Naive thymus-derived CD4-positive, alpha-beta T cell (primary cell): ENCODE measurements around the gene ELOVL1. TPM values are rescaled to one million over a fixed set of nuclear protein-coding genes. Genes with fewer than 3 reads are reported as not detected.

ENCODE experiments used
- ATAC-seq: fragments of 150-1000 bp; cut with Tn5 transposase; 2 replicates; pipeline ENCODE4 v1.10.0; 2021; ENCODE audit warnings: mild to moderate bottlenecking, moderate library complexity
- CTCF ChIA-PET: fragments of 350-600 bp; sonication (Branson Sonifier 250); formaldehyde crosslinking; loops from one replicate; lab custom pipeline; 2021; ENCODE audit warnings: antibody characterized with exemption; lab: Charles Lee
- POLR2A ChIA-PET: fragments of 350-600 bp; sonication (Branson Sonifier 250); formaldehyde crosslinking; loops from one replicate; lab custom pipeline; 2021; ENCODE audit warnings: antibody characterized with exemption, inconsistent platforms; lab: Charles Lee
- DNase-seq, 9 donors: peaks; one replicate each; pipeline versions ENCODE4 v3.0.0 to v3.0.0-alpha.2; 2020 to 2022; ENCODE audit warnings: mixed read lengths in 1 of 9
- H3K27ac ChIP-seq: one replicate; pipeline ENCODE4 v1.7.0; 2013; ENCODE audit warnings: mild to moderate bottlenecking, low read depth, low read length, moderate library complexity
- H3K27me3 ChIP-seq, 2 donors: one replicate each; pipeline ENCODE4 v1.7.0; 2013; ENCODE audit warnings: low read length in 2 of 2, mild to moderate bottlenecking in 2 of 2, moderate library complexity in 2 of 2; ENCODE audit not compliant: control insufficient read depth in 2 of 2, insufficient read depth in 2 of 2
- H3K36me3 ChIP-seq, 3 experiments: 1 replicate in 2 of 3; 2 replicates in 1 of 3; pipeline ENCODE4 v1.7.0; 2013; ENCODE audit warnings: low read length in 3 of 3, mild to moderate bottlenecking in 3 of 3, moderate library complexity in 1 of 3; ENCODE audit not compliant: insufficient read depth in 3 of 3, control insufficient read depth in 2 of 3
- H3K4me1 ChIP-seq, 2 donors: one replicate each; pipeline ENCODE4 v1.7.0; 2013; ENCODE audit warnings: low read length in 2 of 2, mild to moderate bottlenecking in 2 of 2, moderate library complexity in 1 of 2; ENCODE audit not compliant: control insufficient read depth in 2 of 2, insufficient read depth in 2 of 2
- H3K4me3 ChIP-seq: 2 replicates; pipeline ENCODE4 v1.7.0; 2013; ENCODE audit warnings: mild to moderate bottlenecking, low read length
- H3K9me3 ChIP-seq, 3 experiments: 1 replicate in 2 of 3; 2 replicates in 1 of 3; pipeline ENCODE4 v1.7.0; 2013; ENCODE audit warnings: low read length in 3 of 3; ENCODE audit not compliant: control insufficient read depth in 2 of 3
- H3K27ac Mint-ChIP-seq, 9 donors: one replicate each; pipeline ENCODE4 v1.8.0; 2020 to 2022; ENCODE audit warnings: mixed read lengths in 9 of 9, mild to moderate bottlenecking in 8 of 9, moderate library complexity in 5 of 9, inconsistent platforms in 2 of 9
- H3K27me3 Mint-ChIP-seq, 5 donors: one replicate each; pipeline ENCODE4 v1.8.0; 2021 to 2022; ENCODE audit warnings: mixed read lengths in 5 of 5, mild to moderate bottlenecking in 1 of 5
- H3K36me3 Mint-ChIP-seq, 5 donors: one replicate each; pipeline ENCODE4 v1.8.0; 2020 to 2022; ENCODE audit warnings: mixed read lengths in 5 of 5, mild to moderate bottlenecking in 3 of 5, inconsistent platforms in 1 of 5
- H3K4me1 Mint-ChIP-seq, 7 donors: one replicate each; pipeline ENCODE4 v1.8.0; 2020 to 2022; ENCODE audit warnings: mixed read lengths in 7 of 7, mild to moderate bottlenecking in 3 of 7, inconsistent platforms in 1 of 7
- H3K4me3 Mint-ChIP-seq, 10 donors: one replicate each; pipeline ENCODE4 v1.8.0; 2020 to 2022; ENCODE audit warnings: mild to moderate bottlenecking in 10 of 10, mixed read lengths in 10 of 10, moderate library complexity in 6 of 10, inconsistent platforms in 2 of 10
- H3K9me3 Mint-ChIP-seq, 11 donors: one replicate each; pipeline ENCODE4 v1.8.0; 2020 to 2022; ENCODE audit warnings: mixed read lengths in 11 of 11, mild to moderate bottlenecking in 4 of 11, inconsistent platforms in 1 of 11, moderate library complexity in 1 of 11
- intact Hi-C, 2 donors: fragments of 100-400 bp; cut with micrococcal nuclease; formaldehyde crosslinking; loops; one replicate each; pipeline ENCODE4 v1.15.1; 2023
- polyA plus RNA-seq, 2 donors: library from polyadenylated mRNA; unstranded; fragments of 300-500 nt; fragmentation: Illumina TruSeq; gene quantifications; one replicate each; pipeline ENCODE4 v1.2.3, GENCODE V29; 2021
- total RNA-seq, 6 experiments: library from RNA in 5 of 6; stranded (reverse) in 5 of 6; gene quantifications; 1 replicate in 5 of 6; 2 replicates in 1 of 6; pipeline ENCODE4 v1.2.3 and lab custom pipeline; 2021 to 2026

Gene ELOVL1
- total and polyA plus RNA-seq, 7 experiments from 2014 or later: 25.9 to 65.3 (median 34.6) TPM

GRCh38 chr1:43357251-43357650 is 10.6 kb downstream of the ELOVL1 start:
- no peak overlapping the region for H3K27ac Mint-ChIP-seq
- POLR2A ChIA-PET: interaction anchor here (2.5 kb wide), 1 partner anchor 11 kb away, joined by 16 read pairs; the partner anchor contains the start of gene ELOVL1

GRCh38 chr1:43354936-43355335 is 12.9 kb downstream of the ELOVL1 start:
- no peak for ATAC-seq
- intact Hi-C loops: loop anchor here (5.0 to 10.0 kb wide), 4 partner anchors 58 to 1993 kb away; partner anchors contain the start of genes ERMAP (in 1 of the 2), FOXO6 (in 1 of the 2), KDM4A (in 1 of the 2) and SVBP (in 1 of the 2)
- Mint-ChIP-seq H3K4me3 (no peak overlapping the region), H3K27me3 (no peaks in the 10 kb centered on the region), H3K27ac (peak overlapping the region in 1 of 9 donors; percentile 10), H3K9me3 (no peaks in the 10 kb centered on the region), H3K4me1 (peaks cover 12 to 25% (median 20%) of the 10 kb centered on the region in 7 donors), H3K36me3 (peaks cover 0 to 13% (median 0%) of the 10 kb centered on the region in 5 donors)
- Histone ChIP-seq H3K4me3 (no peak overlapping the region), H3K4me1 (peaks cover 5 to 10% of the 10 kb centered on the region in 2 donors), H3K27ac (no peak overlapping the region), H3K27me3 (no peaks in the 10 kb centered on the region), H3K9me3 (no peaks in the 10 kb centered on the region), H3K36me3 (no peaks in the 10 kb centered on the region)
- CTCF ChIA-PET: no interaction called here
- no peak for DNase-seq
- POLR2A ChIA-PET: interaction anchor here (1.2 kb wide), 1 partner anchor 14 kb away, joined by 4 read pairs; no protein-coding TSS in a partner anchor

More at GRCh38 chr1:43357251-43357650, 10.6 kb downstream of the ELOVL1 start:
- Histone ChIP-seq H3K27me3 (no peaks in the 10 kb centered on the region), H3K27ac (no peak overlapping the region), H3K9me3 (no peaks in the 10 kb centered on the region), H3K4me1 (peaks cover 5 to 10% of the 10 kb centered on the region in 2 donors), H3K4me3 (no peak overlapping the region), H3K36me3 (peaks cover 0 to 7% (median 0%) of the 10 kb centered on the region in 3 experiments)
- ATAC-seq (no peak), DNase-seq (no peak)
- peak overlapping the region in 1 of 10 donors; percentile 34 for H3K4me3 Mint-ChIP-seq
- peaks cover 0 to 33% (median 0%) of the 10 kb centered on the region in 5 donors for H3K36me3 Mint-ChIP-seq
- CTCF ChIA-PET: no interaction called here
- H3K4me1 Mint-ChIP-seq: peaks cover 10 to 48% (median 20%) of the 10 kb centered on the region in 7 donors
- no peaks in the 10 kb centered on the region for H3K9me3 Mint-ChIP-seq
- no peaks in the 10 kb centered on the region for H3K27me3 Mint-ChIP-seq
- intact Hi-C loops: loop anchor here (5.0 to 10.0 kb wide), 4 partner anchors 60 to 1995 kb away; partner anchors contain the start of genes ERMAP (in 1 of the 2), FOXO6 (in 1 of the 2), KDM4A (in 1 of the 2) and SVBP (in 1 of the 2)

- no peaks in the 10 kb centered on the region for H3K27me3 Mint-ChIP-seq
- ATAC-seq: no peak
Measured at GRCh38 chr1:43354471-43354870, 13.3 kb downstream of the ELOVL1 start.

DNA sequence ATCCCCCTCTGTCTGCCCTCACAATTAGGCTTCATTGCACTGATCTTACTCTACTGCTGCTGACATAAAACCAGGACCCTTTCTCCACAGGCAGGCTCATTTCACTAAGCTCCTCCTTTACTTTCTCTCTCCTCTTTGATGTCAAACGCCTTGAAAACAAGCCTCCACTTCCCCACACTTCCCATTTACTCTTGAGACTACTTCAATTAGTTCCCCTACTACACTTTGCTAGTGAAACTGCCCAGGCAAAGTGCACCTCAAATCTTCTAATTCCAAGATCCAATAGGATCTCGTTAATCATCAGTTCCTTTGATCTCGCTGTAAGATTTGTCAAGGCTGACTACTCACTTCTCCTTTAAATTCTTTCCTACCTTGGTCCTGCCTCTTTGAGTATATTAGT is 14.9 kb downstream of the ELOVL1 start:
- Mint-ChIP-seq H3K4me1 (peaks cover 9 to 19% (median 11%) of the 10 kb centered on the region in 7 donors), H3K4me3 (no peak overlapping the region), H3K9me3 (no peaks in the 10 kb centered on the region), H3K27ac (peak overlapping the region in 2 of 9 donors; percentile 64 to 84), H3K27me3 (no peaks in the 10 kb centered on the region), H3K36me3 (peaks cover 0 to 5% (median 0%) of the 10 kb centered on the region in 5 donors)
- Histone ChIP-seq H3K27ac (no peak overlapping the region), H3K4me3 (no peak overlapping the region), H3K27me3 (no peaks in the 10 kb centered on the region), H3K36me3 (no peaks in the 10 kb centered on the region), H3K9me3 (no peaks in the 10 kb centered on the region), H3K4me1 (peaks cover 0 to 4% of the 10 kb centered on the region in 2 donors)
- DNase-seq (no peak), ATAC-seq (no peak)
- CTCF ChIA-PET: no interaction called here
- POLR2A ChIA-PET: no interaction called here
- intact Hi-C loops: loop anchor here in 1 of 2 donors (10.0 kb wide), 1 partner anchor 302 kb away; the partner anchor contains the start of gene KDM4A

More at GRCh38 chr1:43354471-43354870, 13.3 kb downstream of the ELOVL1 start:
- Mint-ChIP-seq H3K4me1 (peaks cover 16 to 25% (median 20%) of the 10 kb centered on the region in 7 donors), H3K36me3 (peaks cover 0 to 8% (median 0%) of the 10 kb centered on the region in 5 donors), H3K4me3 (no peak overlapping the region), H3K9me3 (no peaks in the 10 kb centered on the region), H3K27ac (peak overlapping the region in 3 of 9 donors; percentile 2 to 10 (median 9))
- no peaks in the 10 kb centered on the region for H3K27me3 ChIP-seq
- ChIA-PET CTCF (no interaction called here), POLR2A (interaction anchor here (1.2 kb wide), 1 partner anchor 14 kb away, joined by 4 read pairs; no protein-coding TSS in a partner anchor)
- no peak for DNase-seq
- no peaks in the 10 kb centered on the region for H3K9me3 ChIP-seq
- no peak overlapping the region for H3K27ac ChIP-seq
- H3K4me1 ChIP-seq: peaks cover 5 to 13% of the 10 kb centered on the region in 2 donors
- no peaks in the 10 kb centered on the region for H3K36me3 ChIP-seq
- H3K4me3 ChIP-seq: no peak overlapping the region
- intact Hi-C loops: loop anchor here in 1 of 2 donors (10.0 kb wide), 1 partner anchor 300 kb away; the partner anchor contains the start of gene KDM4A

DNA sequence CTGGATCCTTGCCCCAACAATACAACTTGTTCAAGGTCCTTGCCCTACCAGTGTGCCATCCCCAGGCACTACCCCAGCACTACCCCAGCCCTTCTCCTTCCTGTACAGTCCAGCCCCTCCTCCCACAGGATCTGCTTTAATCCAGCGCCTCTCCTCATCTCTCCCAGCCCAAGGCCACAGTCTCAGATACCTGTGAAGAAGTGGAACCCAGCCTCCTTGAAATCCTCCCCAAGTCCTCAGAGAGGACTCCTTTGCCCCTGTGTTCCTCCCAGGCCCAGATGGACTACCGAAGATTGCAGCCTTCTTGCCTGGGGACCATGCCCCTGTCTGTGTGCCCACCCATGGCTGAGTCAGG is 15.5 kb downstream of the ELOVL1 start:
- H3K4me1 Mint-ChIP-seq: peaks cover 8 to 16% (median 9%) of the 10 kb centered on the region in 7 donors
- ChIA-PET POLR2A (no interaction called here), CTCF (no interaction called here)
- no peak overlapping the region for H3K4me3 Mint-ChIP-seq
- H3K36me3 ChIP-seq: no peaks in the 10 kb centered on the region
- H3K4me1 ChIP-seq: peaks cover 0 to 4% of the 10 kb centered on the region in 2 donors
- peak overlapping the region in 3 of 9 donors; percentile 10 to 84 (median 58) for H3K27ac Mint-ChIP-seq
- no peak overlapping the region for H3K4me3 ChIP-seq
- ATAC-seq: no peak
- intact Hi-C loops: loop anchor here in 1 of 2 donors (10.0 kb wide), 1 partner anchor 302 kb away; the partner anchor contains the start of gene KDM4A
- peaks cover 0 to 5% (median 0%) of the 10 kb centered on the region in 5 donors for H3K36me3 Mint-ChIP-seq
- DNase-seq: no peak
- H3K9me3 ChIP-seq: no peaks in the 10 kb centered on the region
- no peaks in the 10 kb centered on the region for H3K27me3 Mint-ChIP-seq
- no peak overlapping the region for H3K27ac ChIP-seq
- H3K27me3 ChIP-seq: no peaks in the 10 kb centered on the region
- no peaks in the 10 kb centered on the region for H3K9me3 Mint-ChIP-seq

GRCh38 chr1:43351421-43352350 is 16.1 kb downstream of the ELOVL1 start:
- Histone ChIP-seq H3K27me3 (no peaks in the 10 kb centered on the region), H3K27ac (no peak overlapping the region), H3K36me3 (no peaks in the 10 kb centered on the region), H3K9me3 (no peaks in the 10 kb centered on the region), H3K4me3 (no peak overlapping the region), H3K4me1 (peaks cover 0 to 4% of the 10 kb centered on the region in 2 donors)
- H3K9me3 Mint-ChIP-seq: no peaks in the 10 kb centered on the region
- peaks cover 0 to 1% (median 0%) of the 10 kb centered on the region in 5 donors for H3K36me3 Mint-ChIP-seq
- H3K4me3 Mint-ChIP-seq: no peak overlapping the region
- ATAC-seq: no peak
- peak overlapping the region in 6 of 9 donors; percentile 25 to 84 (median 51) for H3K27ac Mint-ChIP-seq
- ChIA-PET CTCF (no interaction called here), POLR2A (no interaction called here)
- no peak for DNase-seq
- intact Hi-C loops: loop anchor here in 1 of 2 donors (10.0 kb wide), 1 partner anchor 303 kb away; the partner anchor contains the start of gene KDM4A
- H3K4me1 Mint-ChIP-seq: peaks cover 8 to 13% (median 9%) of the 10 kb centered on the region in 7 donors
- H3K27me3 Mint-ChIP-seq: no peaks in the 10 kb centered on the region
